Stimulated activated CD8-positive, alpha-beta memory T cell treated with anti-CD3 and anti-CD28 coated beads, Interleukin-4, amount 100 ng/mL, for 48 hours (primary cell): ENCODE results near the gene PLEKHG5.

Experiments
- DNase-seq: peaks from one replicate; pipeline ENCODE4 v3.0.0-alpha.2; 2020

Gene PLEKHG5

GRCh38 chr1:6424619-6425593, 66.6 kb downstream of the PLEKHG5 start, which contains the start of gene ESPN:
Gene ESPN, plus strand, starts transcription at chr1:6424776. Its CDS starts 180 bp downstream, at chr1:6424956.
- DNase-seq, result no peak

DNA sequence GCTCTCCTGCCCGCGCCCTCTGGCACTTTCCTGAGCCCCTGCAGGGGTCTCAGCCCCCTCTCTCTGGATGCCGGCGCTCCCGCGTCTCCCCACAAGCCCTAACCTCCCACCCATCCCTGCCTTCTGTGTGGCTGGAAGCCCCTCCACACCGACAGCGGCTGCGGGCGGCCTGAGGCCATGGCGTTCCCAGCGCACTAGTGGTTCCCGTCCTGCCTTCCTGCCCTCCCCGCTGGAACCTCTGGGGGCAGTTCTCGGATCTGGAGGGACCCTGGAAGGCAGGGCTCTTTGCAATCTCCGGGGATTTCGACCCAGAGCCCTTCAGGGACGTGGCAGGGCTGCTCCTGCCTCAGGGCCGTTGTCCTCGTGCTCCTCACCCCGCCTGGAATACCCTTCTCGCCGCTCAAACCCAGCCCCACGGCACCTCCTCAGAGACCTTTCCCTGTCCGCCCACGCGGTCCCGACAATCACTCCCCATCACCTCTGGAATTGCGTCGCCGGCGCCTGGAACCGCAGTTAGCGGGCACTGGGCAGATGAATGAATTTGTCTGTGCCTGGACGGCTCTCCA, 67.4 kb downstream of the PLEKHG5 start:
- no peak for DNase-seq

GRCh38 chr1:6423321-6423999, 68.0 kb downstream of the PLEKHG5 start:
- DNase-seq, result peak; percentile 83

DNA sequence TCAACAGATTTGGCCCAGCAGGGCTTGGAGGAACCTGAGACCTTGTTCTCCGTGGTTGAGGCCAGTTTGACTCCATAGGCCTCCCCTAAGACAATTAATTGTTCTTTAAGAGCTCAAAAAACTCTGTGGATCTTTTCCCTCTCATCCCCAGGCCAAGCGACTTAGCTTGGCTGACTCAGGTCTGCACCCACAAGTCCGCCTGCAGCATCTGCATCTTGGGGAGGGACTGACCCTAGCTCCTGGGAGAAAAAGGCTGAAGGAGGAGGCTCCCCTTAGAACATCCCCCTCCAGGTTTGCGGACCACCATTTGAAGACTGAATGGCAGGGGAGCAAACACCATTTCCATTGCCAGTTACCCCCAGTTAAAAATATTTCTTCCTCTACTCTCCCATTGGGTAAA, 70.2 kb downstream of the PLEKHG5 start:
- DNase-seq, result no peak

GRCh38 chr1:6420454-6421042, 70.9 kb downstream of the PLEKHG5 start:
- peak; percentile 35 for DNase-seq

DNA sequence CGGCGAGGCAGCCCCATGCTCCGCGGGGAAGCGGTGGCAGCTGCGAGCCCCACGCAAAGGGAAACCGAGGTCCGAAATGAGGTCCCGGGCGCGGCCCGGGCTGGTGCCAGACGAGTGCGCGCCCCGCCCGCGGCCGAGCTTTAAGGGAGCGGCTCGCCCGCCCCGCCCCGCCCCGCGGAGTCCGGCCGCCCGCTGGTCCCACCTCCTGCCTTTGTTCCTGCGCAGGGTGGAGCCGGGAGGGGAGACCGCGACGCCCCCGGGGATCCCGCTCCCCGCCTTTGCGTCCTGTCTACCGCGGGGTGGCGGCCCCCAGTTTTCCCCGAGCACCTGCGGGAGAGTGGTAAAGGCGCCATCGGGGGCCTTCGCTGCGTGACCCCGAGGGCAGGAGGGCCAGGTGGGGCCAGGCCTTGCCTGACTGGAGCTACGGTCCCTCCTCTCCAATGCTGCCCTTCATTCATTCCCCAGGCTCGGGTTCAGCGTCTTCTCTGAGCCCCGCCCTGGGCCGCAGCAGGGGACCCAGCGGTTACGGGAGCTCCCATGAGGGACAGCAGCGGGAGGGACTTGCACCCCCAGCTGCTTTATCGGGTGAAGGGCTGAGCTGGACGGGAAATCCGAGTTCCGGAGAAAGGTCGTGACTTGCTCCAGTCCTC, 71.5 kb downstream of the PLEKHG5 start, which contains the start of gene HES2:
Gene HES2 (minus strand): TSS at position 116 of the 650 bp plus-strand sequence. CDS start 99 bp downstream, at position 17.
- DNase-seq, result no peak

GRCh38 chr1:6419397-6419803, 72.1 kb downstream of the PLEKHG5 start:
- no peak for DNase-seq

- no peak for DNase-seq
Observed at GRCh38 chr1:6418668-6419396, 72.6 kb downstream of the PLEKHG5 start.

DNA sequence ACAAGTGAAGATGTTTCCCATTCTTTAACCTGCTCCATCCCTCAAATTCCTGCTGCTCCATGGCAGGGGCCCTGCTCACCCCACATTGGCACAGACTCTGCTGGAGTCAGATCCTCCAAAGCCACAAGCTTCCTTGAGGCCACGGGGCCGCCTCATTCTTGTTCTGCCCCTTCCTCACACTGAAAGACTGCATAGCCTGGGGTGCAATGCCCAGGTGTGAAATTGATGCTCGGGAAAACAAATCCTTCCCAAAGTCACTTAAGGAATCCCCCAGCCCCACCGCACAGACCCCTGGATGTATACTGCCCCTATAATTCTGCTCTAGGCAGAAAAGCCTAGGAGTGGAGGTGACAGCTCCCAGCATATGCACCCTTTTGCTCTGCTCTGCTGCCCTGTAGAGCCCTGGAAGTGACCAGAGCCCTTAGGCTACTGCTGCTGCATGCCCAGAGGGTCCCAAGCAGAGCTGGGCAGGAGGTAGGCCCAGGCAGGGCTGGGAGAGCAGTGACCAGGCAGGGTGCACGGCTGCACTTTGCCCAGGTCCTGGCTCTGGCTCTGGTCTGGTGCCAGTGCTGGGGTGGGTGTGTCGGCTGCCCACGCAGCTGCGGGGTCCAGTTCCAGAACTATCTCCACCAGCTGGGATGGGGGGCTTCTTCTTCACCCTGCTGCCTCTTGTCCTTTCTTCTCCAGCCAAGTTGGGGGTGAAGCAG, 73.4 kb downstream of the PLEKHG5 start:
- no peak for DNase-seq
